B cell (primary cell): ENCODE data around the gene GATAD2A. TPM values are rescaled to one million over a fixed set of nuclear protein-coding genes. Genes with fewer than 3 reads are reported as not detected.

Experiments
- ATAC-seq: fragments of 200-7000 bp; cut with Tn5 transposase; one replicate; pipeline ENCODE4 v1.10.0; 2021; ENCODE audit warnings: low read depth, mild to moderate bottlenecking, moderate number of reproducible peaks, moderate library complexity
- CTCF ChIA-PET: fragments of 350-600 bp; sonication (Branson Sonifier 250); formaldehyde crosslinking; loops from one replicate; lab custom pipeline; 2021; ENCODE audit warnings: antibody characterized with exemption, inconsistent platforms; lab: Charles Lee
- POLR2A ChIA-PET: fragments of 350-600 bp; sonication (Branson Sonifier 250); formaldehyde crosslinking; loops from one replicate; lab custom pipeline; 2021; ENCODE audit warnings: antibody characterized with exemption; lab: Charles Lee
- DNase-seq: peaks from one replicate; pipeline ENCODE4 v3.0.0; 2013
- H2AFZ ChIP-seq: 2 replicates; pipeline ENCODE4 v1.6.1; 2012; ENCODE audit warnings: mild to moderate bottlenecking, low read depth, low read length; ENCODE audit not compliant: insufficient read depth, poor library complexity, severe bottlenecking
- H3K27ac ChIP-seq, 2 donors: 1 replicate in 1 of 2; 2 replicates in 1 of 2; pipeline ENCODE4 v1.5.1; 2012 to 2013; ENCODE audit warnings: low read length in 2 of 2, mild to moderate bottlenecking in 2 of 2, moderate library complexity in 1 of 2
- H3K27me3 ChIP-seq, 4 experiments: fragments of 200-600 bp in 1 of 4; sonication (generic) in 1 of 4; replicated peaks in 1 of 4; 1 replicate in 2 of 4; 2 replicates in 2 of 4; pipeline versions ENCODE4 v1.6.1 to v1.7.0; 2013 to 2016; ENCODE audit warnings: low read length in 3 of 4, mild to moderate bottlenecking in 2 of 4, mixed read lengths in 1 of 4, moderate library complexity in 1 of 4; ENCODE audit not compliant: insufficient read depth in 4 of 4, control insufficient read depth in 3 of 4; ENCODE audit errors: control extremely low read depth in 1 of 4
- H3K36me3 ChIP-seq, 2 experiments: replicated peaks in 1 of 2; 1 replicate in 1 of 2; 2 replicates in 1 of 2; pipeline versions ENCODE4 v1.6.1 to v1.7.1; 2013; ENCODE audit warnings: low read length in 1 of 2; ENCODE audit not compliant: insufficient read depth in 2 of 2, control insufficient read depth in 1 of 2; ENCODE audit errors: control extremely low read depth in 1 of 2, extremely low read depth in 1 of 2
- H3K4me1 ChIP-seq, 2 donors: fragments of 200-600 bp in 1 of 2; sonication (generic) in 1 of 2; 1 replicate in 1 of 2; 2 replicates in 1 of 2; pipeline versions ENCODE4 v1.5.1 to v1.6.1; 2013 to 2017; ENCODE audit warnings: low read length in 2 of 2; ENCODE audit not compliant: control insufficient read depth in 2 of 2, insufficient read depth in 2 of 2
- H3K4me2 ChIP-seq: replicated peaks from 2 replicates; pipeline ENCODE3; 2012; ENCODE audit warnings: mild to moderate bottlenecking, low read depth, low read length; ENCODE audit not compliant: poor library complexity, severe bottlenecking
- H3K4me3 ChIP-seq, 5 experiments: fragments of 200-600 bp in 1 of 5; sonication (generic) in 1 of 5; 1 replicate in 3 of 5; 2 replicates in 2 of 5; pipeline versions ENCODE4 v1.5.1 to v1.7.0; 2011 to 2016; ENCODE audit warnings: low read length in 4 of 5, mild to moderate bottlenecking in 4 of 5, low read depth in 2 of 5, control low read depth in 1 of 5, moderate library complexity in 1 of 5; ENCODE audit not compliant: insufficient read depth in 1 of 5; ENCODE audit errors: control extremely low read depth in 1 of 5, extremely low read depth in 1 of 5
- H3K79me2 ChIP-seq: fragments of 200-600 bp; sonication (generic); one replicate; pipeline ENCODE4 v1.6.0; 2016; ENCODE audit warnings: low read length; ENCODE audit not compliant: control insufficient read depth, insufficient read depth
- H3K9ac ChIP-seq: fragments of 200-600 bp; sonication (generic); 2 replicates; pipeline ENCODE4 v1.6.1; 2017; ENCODE audit warnings: mild to moderate bottlenecking, low read length, moderate library complexity
- H3K9me3 ChIP-seq, 3 donors: one replicate each; pipeline versions ENCODE4 v1.6.1 to v1.7.1; 2013; ENCODE audit warnings: low read length in 2 of 3; ENCODE audit not compliant: control insufficient read depth in 2 of 3, insufficient read depth in 1 of 3; ENCODE audit errors: control extremely low read depth in 1 of 3
- H4K20me1 ChIP-seq: 2 replicates; pipeline ENCODE4 v1.6.0; 2012; ENCODE audit warnings: mild to moderate bottlenecking, low read length; ENCODE audit not compliant: insufficient read depth, control insufficient read depth, poor library complexity, severe bottlenecking
- H3K27ac Mint-ChIP-seq: one replicate; pipeline ENCODE4 v1.8.0; 2021; ENCODE audit warnings: mixed read lengths
- H3K27me3 Mint-ChIP-seq: one replicate; pipeline ENCODE4 v1.8.0; 2021; ENCODE audit warnings: mixed read lengths
- H3K4me1 Mint-ChIP-seq: one replicate; pipeline ENCODE4 v1.8.0; 2021; ENCODE audit warnings: mixed read lengths
- H3K4me3 Mint-ChIP-seq: one replicate; pipeline ENCODE4 v1.8.0; 2021; ENCODE audit warnings: mixed read lengths
- H3K9me3 Mint-ChIP-seq: one replicate; pipeline ENCODE4 v1.8.0; 2022; ENCODE audit warnings: mixed read lengths; ENCODE audit not compliant: insufficient read depth
- CTCF ChIP-seq: fragments of 200-600 bp; IDR thresholded peaks from one replicate; pipeline ENCODE4 v1.8.0; 2022; ENCODE audit warnings: antibody characterized with exemption, mild to moderate bottlenecking
- EZH2 ChIP-seq: IDR thresholded peaks from 2 replicates; pipeline ENCODE4 v1.6.1; 2012; ENCODE audit warnings: borderline replicate concordance, low read depth, mild to moderate bottlenecking, moderate library complexity, low read length; ENCODE audit not compliant: insufficient read depth, poor library complexity, severe bottlenecking
- WGBS: methylation state at CpG from one replicate; pipeline ENCODE4 v1.1.5; 2013; ENCODE audit warnings: missing lambda C conversion rate; ENCODE audit not compliant: insufficient coverage; 5-methylcytosine and 5-hydroxymethylcytosine counted together
- intact Hi-C: fragments of 100-400 bp; cut with micrococcal nuclease; formaldehyde crosslinking; loops from one replicate; pipeline ENCODE4 v1.10.0; 2022
- polyA plus RNA-seq: library from polyadenylated mRNA; depleted of rRNA; stranded (reverse); fragments of >200 nt; gene quantifications from 2 replicates; pipeline ENCODE4 v1.2.3, GENCODE V29; 2012
- total RNA-seq, 2 donors: library from RNA; stranded (reverse); fragments of 120-200 nt in 1 of 2; gene quantifications; 1 replicate in 1 of 2; 2 replicates in 1 of 2; pipeline versions ENCODE4 v1.2.3 to v1.2.4, GENCODE V29; 2013 to 2022

Gene GATAD2A
- total and polyA plus RNA-seq, 2 donors (not counting 1 experiment from before 2014, with no cell fraction given): 28.8 to 76.3 TPM

- TF ChIP-seq EZH2: no peak
- no peak for TF ChIP-seq CTCF
- peak; percentile 51 for DNase-seq
- Mint-ChIP-seq H3K27ac (peak overlapping the region; percentile 92), H3K9me3 (no peaks in the 10 kb centered on the region), H3K4me3 (peak overlapping the region; percentile 81), H3K27me3 (no peaks in the 10 kb centered on the region), H3K4me1 (peaks cover 61% of the 10 kb centered on the region)
- Histone ChIP-seq H2AFZ (peak overlapping the region; percentile 20), H3K9ac (peak overlapping the region; percentile 3), H3K4me3 (peak overlapping the region in 1 of 5 experiments; percentile 21), H3K27ac (peak overlapping the region; percentile 69 to 73), H3K9me3 (peaks cover 0 to 9% (median 0%) of the 10 kb centered on the region in 3 donors), H3K27me3 (no peaks in the 10 kb centered on the region), H3K36me3 (peaks cover 0 to 2% of the 10 kb centered on the region in 2 experiments), H4K20me1 (peaks cover 64% of the 10 kb centered on the region), H3K4me2 (peak overlapping the region; percentile 48), H3K79me2 (peaks cover 96% of the 10 kb centered on the region), H3K4me1 (peaks cover 35 to 47% of the 10 kb centered on the region in 2 donors)
- CTCF ChIA-PET: interaction anchor here (1.2 to 2.1 kb wide), 3 partner anchors 9 to 46 kb away, joined by 3 to 5 read pairs (median 5); no protein-coding TSS in a partner anchor
- no peak for ATAC-seq
- WGBS: 68% methylated on average over 9 of the region's 11 CpGs
- intact Hi-C loops: loop anchor here (2.0 to 5.0 kb wide), 2 partner anchors 15 to 43 kb away; no protein-coding TSS in a partner anchor
- POLR2A ChIA-PET: interaction anchor here (0.6 to 0.7 kb wide), 3 partner anchors 12 to 110 kb away, joined by 3 to 8 read pairs (median 8); no protein-coding TSS in a partner anchor
These were observed 38.6 kb downstream of the GATAD2A start for GRCh38 chr19:19443902-19444680.
